Measurements from ENCODE around the gene RNF175.

Gene RNF175

GRCh38 chr4:153705743-153706468, 53.9 kb downstream of the RNF175 start:
- H3K4me3 ChIP-seq (ENCODE audit: low read depth, low read length) = no peak overlapping the region
- no peak for TF ChIP-seq CTCF (IDR thresholded peaks at IDR 0.05; ENCODE audit: control insufficient read depth, extremely low read depth, insufficient read depth)
- no peak for DNase-seq (ENCODE audit: low read depth)

- no peak for TF ChIP-seq CTCF (IDR thresholded peaks at IDR 0.05; ENCODE audit: control insufficient read depth, extremely low read depth, insufficient read depth)
- no peak for DNase-seq (ENCODE audit: low read depth)
- H3K4me3 ChIP-seq (ENCODE audit: low read depth, low read length) = no peak overlapping the region
Observed at GRCh38 chr4:153704522-153704921, 55.3 kb downstream of the RNF175 start.

GRCh38 chr4:153684971-153685371, 74.9 kb downstream of the RNF175 start:
- no peak overlapping the region for H3K4me3 ChIP-seq (ENCODE audit: low read depth, low read length)
- no peak for TF ChIP-seq CTCF (IDR thresholded peaks at IDR 0.05; ENCODE audit: control insufficient read depth, extremely low read depth, insufficient read depth)
- no peak for DNase-seq (ENCODE audit: low read depth)

GRCh38 chr4:153684182-153684970, 75.4 kb downstream of the RNF175 start, which contains the start of gene TLR2:
TSS of gene TLR2 (plus strand) at chr4:153684280. CDS start at chr4:153702908, 18,628 bp downstream.
- TF ChIP-seq CTCF (IDR thresholded peaks at IDR 0.05; ENCODE audit: control insufficient read depth, extremely low read depth, insufficient read depth) = no peak
- no peak for DNase-seq (ENCODE audit: low read depth)
- H3K4me3 ChIP-seq (ENCODE audit: low read depth, low read length) = peak within 1 kb of the TSS; percentile 47

- peak overlapping the region; percentile 47 for H3K4me3 ChIP-seq (ENCODE audit: low read depth, low read length)
- no peak for TF ChIP-seq CTCF (IDR thresholded peaks at IDR 0.05; ENCODE audit: control insufficient read depth, extremely low read depth, insufficient read depth)
- DNase-seq (ENCODE audit: low read depth) = no peak
Observed at GRCh38 chr4:153683763-153684181, 76.1 kb downstream of the RNF175 start.

GRCh38 chr4:153679486-153679885, 80.3 kb downstream of the RNF175 start:
- no peak for TF ChIP-seq CTCF (IDR thresholded peaks at IDR 0.05; ENCODE audit: control insufficient read depth, extremely low read depth, insufficient read depth)
- no peak for DNase-seq (ENCODE audit: low read depth)
- no peak overlapping the region for H3K4me3 ChIP-seq (ENCODE audit: low read depth, low read length)
